HEK293 (cell line): ENCODE data around the gene EXD2.

Source experiments
- CTCF ChIP-seq: fragments of 450-650 bp; formaldehyde crosslinking; IDR thresholded peaks from 2 replicates; pipeline ENCODE4 v1.5.1; 2016; ENCODE audit warnings: missing biosample characterization, missing genetic modification characterization
- ZNF133 ChIP-seq: fragments of 450-650 bp; formaldehyde crosslinking; IDR thresholded peaks from 2 replicates; pipeline ENCODE4 v1.5.1; 2016; ENCODE audit warnings: missing biosample characterization, missing genetic modification characterization
- ZNF2 ChIP-seq: fragments of 450-650 bp; formaldehyde crosslinking; IDR thresholded peaks from 2 replicates; pipeline ENCODE4 v1.5.1; 2016; ENCODE audit warnings: missing biosample characterization, missing genetic modification characterization
- ZNF223 ChIP-seq: fragments of 450-650 bp; formaldehyde crosslinking; IDR thresholded peaks from 2 replicates; pipeline ENCODE4 v1.5.1; 2016; ENCODE audit warnings: missing biosample characterization, missing genetic modification characterization
- TF ChIP-seq, protein P1 (sequence below): fragments of 450-650 bp; formaldehyde crosslinking; IDR thresholded peaks from 2 replicates; pipeline ENCODE4 v1.5.1; 2017; ENCODE audit warnings: missing biosample characterization, missing genetic modification characterization

DNA sequence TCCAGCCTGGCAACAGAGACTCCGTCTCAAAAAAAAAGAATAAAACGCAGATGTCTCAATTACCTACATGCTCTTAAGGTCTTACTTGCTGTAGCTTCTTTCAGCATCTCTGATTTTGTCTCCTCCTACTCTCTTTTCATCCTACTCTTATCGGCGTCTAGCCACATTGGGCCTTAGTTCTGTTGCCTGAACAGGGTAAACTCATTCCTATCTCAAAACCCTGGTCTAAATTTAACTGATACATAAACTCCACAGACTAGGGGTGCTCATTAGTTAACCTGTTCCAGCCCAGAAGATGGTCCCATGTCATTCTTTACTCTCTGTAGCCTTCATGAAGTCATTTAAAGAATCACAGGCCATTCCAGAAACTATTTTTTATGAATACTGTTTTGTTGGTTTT, 33.6 kb downstream of the EXD2 start:
- TF ChIP-seq ZNF223 (tag by site-specific recombination) (no peak), CTCF (no peak), ZNF2 (tag by site-specific recombination) (no peak), ZNF133 (tag by site-specific recombination) (no peak)
- TF ChIP-seq, protein P1, sequence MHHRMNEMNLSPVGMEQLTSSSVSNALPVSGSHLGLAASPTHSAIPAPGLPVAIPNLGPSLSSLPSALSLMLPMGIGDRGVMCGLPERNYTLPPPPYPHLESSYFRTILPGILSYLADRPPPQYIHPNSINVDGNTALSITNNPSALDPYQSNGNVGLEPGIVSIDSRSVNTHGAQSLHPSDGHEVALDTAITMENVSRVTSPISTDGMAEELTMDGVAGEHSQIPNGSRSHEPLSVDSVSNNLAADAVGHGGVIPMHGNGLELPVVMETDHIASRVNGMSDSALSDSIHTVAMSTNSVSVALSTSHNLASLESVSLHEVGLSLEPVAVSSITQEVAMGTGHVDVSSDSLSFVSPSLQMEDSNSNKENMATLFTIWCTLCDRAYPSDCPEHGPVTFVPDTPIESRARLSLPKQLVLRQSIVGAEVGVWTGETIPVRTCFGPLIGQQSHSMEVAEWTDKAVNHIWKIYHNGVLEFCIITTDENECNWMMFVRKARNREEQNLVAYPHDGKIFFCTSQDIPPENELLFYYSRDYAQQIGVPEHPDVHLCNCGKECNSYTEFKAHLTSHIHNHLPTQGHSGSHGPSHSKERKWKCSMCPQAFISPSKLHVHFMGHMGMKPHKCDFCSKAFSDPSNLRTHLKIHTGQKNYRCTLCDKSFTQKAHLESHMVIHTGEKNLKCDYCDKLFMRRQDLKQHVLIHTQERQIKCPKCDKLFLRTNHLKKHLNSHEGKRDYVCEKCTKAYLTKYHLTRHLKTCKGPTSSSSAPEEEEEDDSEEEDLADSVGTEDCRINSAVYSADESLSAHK = no peak
